ENCODE results near the gene MYOT. TPM values are rescaled to one million over a fixed set of nuclear protein-coding genes. Genes with fewer than 3 reads are reported as not detected.

The MYOT gene
- total RNA-seq, 1 experiment from 2014 or later = not detected

- intact Hi-C loops (cut with micrococcal nuclease; ENCODE audit: unreplicated experiment) = no loop called here
- no peak for DNase-seq
- Mint-ChIP-seq H3K4me1 (ENCODE audit: low read depth, unreplicated experiment) (peaks cover 47% of the 10 kb centered on the region), H3K4me3 (ENCODE audit: low read depth, unreplicated experiment) (no peak overlapping the region), H3K27me3 (ENCODE audit: unreplicated experiment) (no peaks in the 10 kb centered on the region), H3K36me3 (ENCODE audit: insufficient read depth, unreplicated experiment) (peaks cover 4% of the 10 kb centered on the region), H3K9me3 (ENCODE audit: low read depth, unreplicated experiment) (no peaks in the 10 kb centered on the region), H3K27ac (ENCODE audit: unreplicated experiment) (no peak overlapping the region)
- BruUV-seq (replicated peaks) = no TSS peak
- CTCF ChIA-PET = no interaction called here
- no peak for TF ChIP-seq CTCF (IDR thresholded peaks at IDR 0.05; ENCODE audit: unreplicated experiment)
Observed at GRCh38 chr5:137834498-137835049, 33.1 kb upstream of the MYOT start.

GRCh38 chr5:137836298-137836697, 31.4 kb upstream of the MYOT start:
- BruUV-seq (replicated peaks) = no TSS peak
- Mint-ChIP-seq H3K27ac (ENCODE audit: unreplicated experiment) (no peak overlapping the region), H3K9me3 (ENCODE audit: low read depth, unreplicated experiment) (no peaks in the 10 kb centered on the region), H3K4me3 (ENCODE audit: low read depth, unreplicated experiment) (no peak overlapping the region), H3K27me3 (ENCODE audit: unreplicated experiment) (no peaks in the 10 kb centered on the region), H3K4me1 (ENCODE audit: low read depth, unreplicated experiment) (peaks cover 53% of the 10 kb centered on the region), H3K36me3 (ENCODE audit: insufficient read depth, unreplicated experiment) (peaks cover 4% of the 10 kb centered on the region)
- intact Hi-C loops (cut with micrococcal nuclease; ENCODE audit: unreplicated experiment) = no loop called here
- CTCF ChIA-PET = no interaction called here
- DNase-seq = no peak
- TF ChIP-seq CTCF (IDR thresholded peaks at IDR 0.05; ENCODE audit: unreplicated experiment) = no peak

- Mint-ChIP-seq H3K4me1 (ENCODE audit: low read depth, unreplicated experiment) (peaks cover 53% of the 10 kb centered on the region), H3K4me3 (ENCODE audit: low read depth, unreplicated experiment) (no peak overlapping the region), H3K27ac (ENCODE audit: unreplicated experiment) (no peak overlapping the region), H3K36me3 (ENCODE audit: insufficient read depth, unreplicated experiment) (peaks cover 4% of the 10 kb centered on the region), H3K27me3 (ENCODE audit: unreplicated experiment) (no peaks in the 10 kb centered on the region), H3K9me3 (ENCODE audit: low read depth, unreplicated experiment) (no peaks in the 10 kb centered on the region)
- TF ChIP-seq CTCF (IDR thresholded peaks at IDR 0.05; ENCODE audit: unreplicated experiment) = no peak
- intact Hi-C loops (cut with micrococcal nuclease; ENCODE audit: unreplicated experiment) = no loop called here
- no TSS peak for BruUV-seq (replicated peaks)
- CTCF ChIA-PET = interaction anchor here (1.0 kb wide), 1 partner anchor 177 kb away, joined by 3 read pairs; no protein-coding TSS in a partner anchor
- DNase-seq = no peak
Observed at GRCh38 chr5:137836997-137837396, 30.7 kb upstream of the MYOT start.

- Mint-ChIP-seq H3K27me3 (ENCODE audit: unreplicated experiment) (no peaks in the 10 kb centered on the region), H3K9me3 (ENCODE audit: low read depth, unreplicated experiment) (no peaks in the 10 kb centered on the region), H3K4me1 (ENCODE audit: low read depth, unreplicated experiment) (peaks cover 47% of the 10 kb centered on the region), H3K27ac (ENCODE audit: unreplicated experiment) (no peak overlapping the region), H3K36me3 (ENCODE audit: insufficient read depth, unreplicated experiment) (peaks cover 4% of the 10 kb centered on the region), H3K4me3 (ENCODE audit: low read depth, unreplicated experiment) (no peak overlapping the region)
- CTCF ChIA-PET = interaction anchor here (0.6 to 1.0 kb wide), 2 partner anchors 177 to 193 kb away, joined by 3 to 4 read pairs; no protein-coding TSS in a partner anchor
- no peak for DNase-seq
- TF ChIP-seq CTCF (IDR thresholded peaks at IDR 0.05; ENCODE audit: unreplicated experiment) = no peak
- intact Hi-C loops (cut with micrococcal nuclease; ENCODE audit: unreplicated experiment) = no loop called here
- BruUV-seq (replicated peaks) = no TSS peak
Observed at GRCh38 chr5:137837491-137838394, 29.9 kb upstream of the MYOT start.
